HL-60 (cell line): Measurements from ENCODE around the gene MPP3.
"Not testable (repeated sequence)": the region's sequence is repeated elsewhere in the genome, so short reads cannot be mapped to it uniquely, and the experiment has no call there.

ENCODE experiments used
- DNase-seq, 2 experiments: peaks; one replicate each; pipeline ENCODE4 v3.0.0-alpha.2; 2010 to 2020; ENCODE audit warnings: low read depth in 1 of 2, low spot score in 1 of 2
- H3K27ac ChIP-seq: fragments of 250-450 bp; sonication (Bioruptor Pico); replicated peaks from 2 replicates; pipeline ENCODE4 v1.5.1; 2020; ENCODE audit warnings: mild to moderate bottlenecking, moderate library complexity
- H3K27me3 ChIP-seq: fragments of 250-450 bp; sonication (Bioruptor Pico); 2 replicates; pipeline ENCODE4 v1.5.1; 2021; ENCODE audit warnings: mild to moderate bottlenecking, moderate library complexity; ENCODE audit not compliant: insufficient read depth, poor library complexity, severe bottlenecking
- H3K4me3 ChIP-seq: replicated peaks from 2 replicates; pipeline ENCODE4 v1.5.1; 2011; ENCODE audit warnings: mild to moderate bottlenecking, control low read depth, low read length; ENCODE audit not compliant: insufficient read depth
- CTCF ChIP-seq: IDR thresholded peaks from one replicate; pipeline ENCODE4 v1.5.1; 2011; ENCODE audit warnings: low read length, control low read depth, inconsistent platforms; ENCODE audit not compliant: insufficient read depth
- GABPA ChIP-seq: IDR thresholded peaks from 2 replicates; pipeline ENCODE4 v1.6.1; 2012; ENCODE audit warnings: low read depth
- POLR2AphosphoS5 ChIP-seq: IDR thresholded peaks from 2 replicates; pipeline ENCODE4 v1.6.1; 2012; ENCODE audit warnings: low read depth
- SPI1 ChIP-seq: IDR thresholded peaks from 2 replicates; pipeline ENCODE4 v1.6.1; 2012; ENCODE audit warnings: low read depth, mild to moderate bottlenecking, borderline replicate concordance
- TF ChIP-seq, protein P1 (sequence below): IDR thresholded peaks from 2 replicates; pipeline ENCODE4 v1.6.1; 2012; ENCODE audit warnings: low read depth; ENCODE audit not compliant: insufficient replicate concordance

The MPP3 gene

DNA sequence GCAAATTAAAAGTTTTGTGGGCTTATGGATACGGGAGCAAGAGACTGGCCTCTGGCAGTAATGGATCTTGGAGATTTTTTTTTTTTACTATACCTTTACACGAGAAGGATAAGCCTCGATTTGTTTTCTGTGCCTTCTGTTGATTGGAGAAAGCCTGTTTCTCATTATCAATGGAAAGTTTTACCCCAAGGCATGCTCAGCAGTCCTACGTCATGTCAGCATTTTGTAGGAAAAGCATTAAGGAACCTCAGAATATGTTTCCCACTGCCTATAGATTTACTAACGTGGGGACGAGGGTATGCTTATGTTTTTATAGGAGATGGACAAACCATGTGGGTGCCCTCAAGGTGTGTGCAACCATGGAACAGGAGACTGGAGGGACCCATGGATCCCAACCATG lies 40.9 kb upstream of the MPP3 start:
- no peak overlapping the region for H3K27ac ChIP-seq
- TF ChIP-seq CTCF (no peak), GABPA (no peak), POLR2AphosphoS5 (no peak), SPI1 (no peak)
- TF ChIP-seq, protein P1, sequence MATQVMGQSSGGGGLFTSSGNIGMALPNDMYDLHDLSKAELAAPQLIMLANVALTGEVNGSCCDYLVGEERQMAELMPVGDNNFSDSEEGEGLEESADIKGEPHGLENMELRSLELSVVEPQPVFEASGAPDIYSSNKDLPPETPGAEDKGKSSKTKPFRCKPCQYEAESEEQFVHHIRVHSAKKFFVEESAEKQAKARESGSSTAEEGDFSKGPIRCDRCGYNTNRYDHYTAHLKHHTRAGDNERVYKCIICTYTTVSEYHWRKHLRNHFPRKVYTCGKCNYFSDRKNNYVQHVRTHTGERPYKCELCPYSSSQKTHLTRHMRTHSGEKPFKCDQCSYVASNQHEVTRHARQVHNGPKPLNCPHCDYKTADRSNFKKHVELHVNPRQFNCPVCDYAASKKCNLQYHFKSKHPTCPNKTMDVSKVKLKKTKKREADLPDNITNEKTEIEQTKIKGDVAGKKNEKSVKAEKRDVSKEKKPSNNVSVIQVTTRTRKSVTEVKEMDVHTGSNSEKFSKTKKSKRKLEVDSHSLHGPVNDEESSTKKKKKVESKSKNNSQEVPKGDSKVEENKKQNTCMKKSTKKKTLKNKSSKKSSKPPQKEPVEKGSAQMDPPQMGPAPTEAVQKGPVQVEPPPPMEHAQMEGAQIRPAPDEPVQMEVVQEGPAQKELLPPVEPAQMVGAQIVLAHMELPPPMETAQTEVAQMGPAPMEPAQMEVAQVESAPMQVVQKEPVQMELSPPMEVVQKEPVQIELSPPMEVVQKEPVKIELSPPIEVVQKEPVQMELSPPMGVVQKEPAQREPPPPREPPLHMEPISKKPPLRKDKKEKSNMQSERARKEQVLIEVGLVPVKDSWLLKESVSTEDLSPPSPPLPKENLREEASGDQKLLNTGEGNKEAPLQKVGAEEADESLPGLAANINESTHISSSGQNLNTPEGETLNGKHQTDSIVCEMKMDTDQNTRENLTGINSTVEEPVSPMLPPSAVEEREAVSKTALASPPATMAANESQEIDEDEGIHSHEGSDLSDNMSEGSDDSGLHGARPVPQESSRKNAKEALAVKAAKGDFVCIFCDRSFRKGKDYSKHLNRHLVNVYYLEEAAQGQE, result no peak

DNA sequence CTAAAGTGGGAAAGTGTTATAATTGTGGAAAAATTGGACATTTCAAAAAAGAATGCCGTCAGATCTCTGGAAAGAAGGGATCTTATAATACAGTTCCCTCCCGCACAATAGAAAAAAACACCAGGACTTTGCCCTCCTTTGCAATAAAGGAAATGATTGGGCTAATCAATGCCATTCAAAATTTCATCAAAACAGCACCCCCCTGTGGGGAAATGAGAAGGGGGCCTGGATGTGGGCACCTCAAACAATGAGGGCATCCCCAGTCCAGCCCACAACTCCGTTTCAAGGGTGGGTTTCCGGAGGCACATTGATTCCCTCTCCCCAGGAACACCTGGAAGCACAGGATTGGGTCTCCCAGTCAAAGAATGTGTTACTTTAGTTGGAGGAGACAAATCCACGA lies 40.1 kb upstream of the MPP3 start:
- H3K27ac ChIP-seq, result no peak overlapping the region
- TF ChIP-seq SPI1, result no peak
- TF ChIP-seq, protein P1, result no peak
- TF ChIP-seq POLR2AphosphoS5, result no peak
- no peak for TF ChIP-seq GABPA
- TF ChIP-seq CTCF, result no peak
- DNase-seq, result no peak
- H3K27me3 ChIP-seq, result peaks cover 5% of the 10 kb centered on the region
- no peak overlapping the region for H3K4me3 ChIP-seq

More for the DNA sequence above, 40.9 kb upstream of the MPP3 start:
- Histone ChIP-seq H3K27me3 (peaks cover 5% of the 10 kb centered on the region), H3K4me3 (no peak overlapping the region)
- no peak for DNase-seq

- H3K4me3 ChIP-seq, result no peak overlapping the region
- no peak overlapping the region for H3K27ac ChIP-seq
- H3K27me3 ChIP-seq, result peaks cover 5% of the 10 kb centered on the region
- no peak for DNase-seq
- TF ChIP-seq CTCF (no peak), POLR2AphosphoS5 (no peak), GABPA (no peak), SPI1 (no peak)
- TF ChIP-seq, protein P1, result no peak
These were observed 39.2 kb upstream of the MPP3 start for GRCh38 chr17:43871946-43872690.

GRCh38 chr17:43869031-43869430 lies 36.1 kb upstream of the MPP3 start:
- not testable (repeated sequence) for H3K4me3 ChIP-seq, DNase-seq, H3K27me3 ChIP-seq, H3K27ac ChIP-seq
